Measurements from ENCODE around the gene RIPPLY3. TPM values are rescaled to one million over a fixed set of nuclear protein-coding genes. Genes with fewer than 3 reads are reported as not detected.

RIPPLY3 gene
- total RNA-seq, 1 experiment from 2014 or later, result not detected

DNA sequence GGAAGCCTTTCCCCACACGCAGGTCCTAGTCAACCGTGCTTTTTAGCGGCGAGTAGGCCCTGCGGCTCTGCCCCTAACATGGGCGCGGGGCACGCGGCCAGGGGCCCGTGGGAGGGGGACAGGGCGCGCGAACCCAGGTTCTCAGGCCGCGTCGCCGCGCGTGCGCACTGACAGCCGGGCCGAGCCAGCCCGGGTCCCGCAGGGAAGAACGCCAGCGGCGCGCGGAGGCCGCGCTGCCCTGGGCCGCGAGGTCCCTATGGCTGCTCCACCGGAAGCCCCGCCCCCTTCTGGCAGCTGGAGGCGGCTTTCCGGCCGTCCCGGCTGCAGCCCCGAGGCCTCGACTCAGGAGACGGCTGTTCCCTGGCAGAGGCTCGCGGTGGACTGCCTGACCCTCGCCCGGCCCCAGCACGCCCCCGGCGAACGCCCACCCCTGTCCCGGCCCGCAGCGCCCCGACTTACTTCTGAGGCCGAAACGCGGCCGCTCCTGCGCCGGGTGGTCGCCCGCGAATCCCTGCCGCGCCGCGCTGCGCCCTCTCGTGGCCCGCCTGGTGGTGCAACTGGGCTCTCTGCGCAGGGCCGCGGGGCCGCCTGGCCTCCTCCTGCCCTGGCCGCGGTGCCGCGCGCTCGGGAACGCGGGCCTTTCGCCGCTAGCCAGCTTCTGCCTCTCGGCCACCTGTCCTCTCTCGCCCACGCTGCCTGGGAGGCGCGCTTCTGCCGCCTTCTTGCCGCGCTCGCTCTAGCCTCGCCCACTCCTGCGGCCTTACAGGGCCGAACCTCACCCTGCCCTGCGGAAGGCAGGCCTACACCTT is 16.6 kb upstream of the RIPPLY3 start (continued):
- TF ChIP-seq EZH2 (IDR thresholded peaks at IDR 0.05), result no peak
- TF ChIP-seq SP1 (IDR thresholded peaks at IDR 0.05; ENCODE audit: low read depth), result no peak
- peak; percentile 93 for TF ChIP-seq MAX (IDR thresholded peaks at IDR 0.05)
- TF ChIP-seq POLR2AphosphoS5 (IDR thresholded peaks at IDR 0.05; ENCODE audit: low read depth, low read length), result peak; percentile 65
- no peak for TF ChIP-seq ZNF274 (IDR thresholded peaks at IDR 0.05; ENCODE audit: low read depth, low read length)
- TF ChIP-seq, protein P1, sequence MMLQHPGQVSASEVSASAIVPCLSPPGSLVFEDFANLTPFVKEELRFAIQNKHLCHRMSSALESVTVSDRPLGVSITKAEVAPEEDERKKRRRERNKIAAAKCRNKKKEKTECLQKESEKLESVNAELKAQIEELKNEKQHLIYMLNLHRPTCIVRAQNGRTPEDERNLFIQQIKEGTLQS (IDR thresholded peaks at IDR 0.05), result no peak
- no peak for TF ChIP-seq RAD21 (IDR thresholded peaks at IDR 0.05; ENCODE audit: low read depth)
- no peak for TF ChIP-seq FOSL1 (IDR thresholded peaks at IDR 0.05; ENCODE audit: low read depth)
- TF ChIP-seq, protein P2, sequence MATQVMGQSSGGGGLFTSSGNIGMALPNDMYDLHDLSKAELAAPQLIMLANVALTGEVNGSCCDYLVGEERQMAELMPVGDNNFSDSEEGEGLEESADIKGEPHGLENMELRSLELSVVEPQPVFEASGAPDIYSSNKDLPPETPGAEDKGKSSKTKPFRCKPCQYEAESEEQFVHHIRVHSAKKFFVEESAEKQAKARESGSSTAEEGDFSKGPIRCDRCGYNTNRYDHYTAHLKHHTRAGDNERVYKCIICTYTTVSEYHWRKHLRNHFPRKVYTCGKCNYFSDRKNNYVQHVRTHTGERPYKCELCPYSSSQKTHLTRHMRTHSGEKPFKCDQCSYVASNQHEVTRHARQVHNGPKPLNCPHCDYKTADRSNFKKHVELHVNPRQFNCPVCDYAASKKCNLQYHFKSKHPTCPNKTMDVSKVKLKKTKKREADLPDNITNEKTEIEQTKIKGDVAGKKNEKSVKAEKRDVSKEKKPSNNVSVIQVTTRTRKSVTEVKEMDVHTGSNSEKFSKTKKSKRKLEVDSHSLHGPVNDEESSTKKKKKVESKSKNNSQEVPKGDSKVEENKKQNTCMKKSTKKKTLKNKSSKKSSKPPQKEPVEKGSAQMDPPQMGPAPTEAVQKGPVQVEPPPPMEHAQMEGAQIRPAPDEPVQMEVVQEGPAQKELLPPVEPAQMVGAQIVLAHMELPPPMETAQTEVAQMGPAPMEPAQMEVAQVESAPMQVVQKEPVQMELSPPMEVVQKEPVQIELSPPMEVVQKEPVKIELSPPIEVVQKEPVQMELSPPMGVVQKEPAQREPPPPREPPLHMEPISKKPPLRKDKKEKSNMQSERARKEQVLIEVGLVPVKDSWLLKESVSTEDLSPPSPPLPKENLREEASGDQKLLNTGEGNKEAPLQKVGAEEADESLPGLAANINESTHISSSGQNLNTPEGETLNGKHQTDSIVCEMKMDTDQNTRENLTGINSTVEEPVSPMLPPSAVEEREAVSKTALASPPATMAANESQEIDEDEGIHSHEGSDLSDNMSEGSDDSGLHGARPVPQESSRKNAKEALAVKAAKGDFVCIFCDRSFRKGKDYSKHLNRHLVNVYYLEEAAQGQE (IDR thresholded peaks at IDR 0.05; ENCODE audit: low read depth), result no peak
- no peak for TF ChIP-seq SRF (IDR thresholded peaks at IDR 0.05; ENCODE audit: low read depth)

All from HCT116 (cell line).